Measurements from ENCODE around the gene PCDH9.

Gene PCDH9

GRCh38 chr13:66546534-66547379 is 683.4 kb downstream of the PCDH9 start:
- DNase-seq: no peak

GRCh38 chr13:66543780-66544179 is 686.4 kb downstream of the PCDH9 start:
- DNase-seq: no peak

GRCh38 chr13:66537417-66537816 is 692.7 kb downstream of the PCDH9 start:
- no peak for DNase-seq

GRCh38 chr13:66536746-66537145 is 693.4 kb downstream of the PCDH9 start:
- no peak for DNase-seq

GRCh38 chr13:66534561-66534960 is 695.6 kb downstream of the PCDH9 start:
- no peak for DNase-seq

- DNase-seq: no peak
These were observed 697.3 kb downstream of the PCDH9 start for GRCh38 chr13:66532845-66533244.

- DNase-seq: no peak
These were observed 698.0 kb downstream of the PCDH9 start for GRCh38 chr13:66532146-66532545.

GRCh38 chr13:66530686-66531085 is 699.5 kb downstream of the PCDH9 start:
- DNase-seq: no peak

GRCh38 chr13:66530158-66530557 is 700.0 kb downstream of the PCDH9 start:
- no peak for DNase-seq

- DNase-seq: no peak
These were observed 701.1 kb downstream of the PCDH9 start for GRCh38 chr13:66528944-66529576.

- DNase-seq: no peak
These were observed 702.0 kb downstream of the PCDH9 start for GRCh38 chr13:66528180-66528579.

GRCh38 chr13:66520511-66521355 is 709.4 kb downstream of the PCDH9 start:
- DNase-seq: no peak

GRCh38 chr13:66519259-66519658 is 710.9 kb downstream of the PCDH9 start:
- no peak for DNase-seq

GRCh38 chr13:66518068-66518467 is 712.1 kb downstream of the PCDH9 start:
- no peak for DNase-seq

GRCh38 chr13:66513728-66514127 is 716.4 kb downstream of the PCDH9 start:
- no peak for DNase-seq

- no peak for DNase-seq
These were observed 721.0 kb downstream of the PCDH9 start for GRCh38 chr13:66509175-66509574.

- no peak for DNase-seq
These were observed 721.8 kb downstream of the PCDH9 start for GRCh38 chr13:66508153-66508909.

GRCh38 chr13:66506979-66507378 is 723.2 kb downstream of the PCDH9 start:
- no peak for DNase-seq

- no peak for DNase-seq
These were observed 723.9 kb downstream of the PCDH9 start for GRCh38 chr13:66506051-66506777.

- no peak for DNase-seq
These were observed 726.2 kb downstream of the PCDH9 start for GRCh38 chr13:66503890-66504289.

GRCh38 chr13:66501181-66501580 is 729.0 kb downstream of the PCDH9 start:
- no peak for DNase-seq

- DNase-seq: no peak
These were observed 737.7 kb downstream of the PCDH9 start for GRCh38 chr13:66492479-66492878.
